ENCODE measurements around the gene INSYN2A. TPM values are rescaled to one million over a fixed set of nuclear protein-coding genes. Genes with fewer than 3 reads are reported as not detected.

Gene INSYN2A
- polyA plus RNA-seq, 1 donor from 2014 or later: 4.2 TPM

DNA sequence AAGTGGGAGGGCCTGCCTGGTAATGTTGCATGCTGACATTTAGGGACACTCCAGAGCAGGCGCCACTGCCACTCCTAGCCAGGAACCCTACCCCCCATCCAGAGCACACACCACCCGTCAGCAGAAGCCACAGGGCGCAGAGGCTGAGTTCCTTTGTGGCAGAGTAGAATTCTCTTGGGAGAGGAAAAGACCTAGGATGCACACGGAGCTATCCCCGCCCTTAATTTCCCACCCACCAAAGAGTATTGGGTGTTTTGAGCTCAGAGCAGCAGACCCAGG, 702 bp upstream of the INSYN2A start:
- Histone ChIP-seq H3K9me3 (ENCODE audit: low read length) (no peaks in the 10 kb centered on the region), H3K27ac (ENCODE audit: low read length) (no peak overlapping the region), H3K36me3 (ENCODE audit: insufficient read depth, low read length) (no peaks in the 10 kb centered on the region), H3K9ac (ENCODE audit: low read length) (peak overlapping the region; percentile 64), H2AFZ (ENCODE audit: low read depth, low read length) (peak overlapping the region; percentile 22), H3F3A (ENCODE audit: insufficient read depth, low read length, poor library complexity, severe bottlenecking) (no peaks in the 10 kb centered on the region), H3K79me2 (replicated peaks; ENCODE audit: insufficient read depth, low read length) (no peaks in the 10 kb centered on the region), H3K9me2 (ENCODE audit: insufficient read depth, low read length) (no peaks in the 10 kb centered on the region), H4K20me1 (ENCODE audit: insufficient read depth) (no peaks in the 10 kb centered on the region), H3K4me3 (ENCODE audit: low read length) (peak overlapping the region; percentile 86), H3K27me3 (ENCODE audit: insufficient read depth, low read depth, low read length) (peaks cover 44% of the 10 kb centered on the region), H3K4me2 (ENCODE audit: low read length) (peak overlapping the region; percentile 76)
- TF ChIP-seq, protein P1, sequence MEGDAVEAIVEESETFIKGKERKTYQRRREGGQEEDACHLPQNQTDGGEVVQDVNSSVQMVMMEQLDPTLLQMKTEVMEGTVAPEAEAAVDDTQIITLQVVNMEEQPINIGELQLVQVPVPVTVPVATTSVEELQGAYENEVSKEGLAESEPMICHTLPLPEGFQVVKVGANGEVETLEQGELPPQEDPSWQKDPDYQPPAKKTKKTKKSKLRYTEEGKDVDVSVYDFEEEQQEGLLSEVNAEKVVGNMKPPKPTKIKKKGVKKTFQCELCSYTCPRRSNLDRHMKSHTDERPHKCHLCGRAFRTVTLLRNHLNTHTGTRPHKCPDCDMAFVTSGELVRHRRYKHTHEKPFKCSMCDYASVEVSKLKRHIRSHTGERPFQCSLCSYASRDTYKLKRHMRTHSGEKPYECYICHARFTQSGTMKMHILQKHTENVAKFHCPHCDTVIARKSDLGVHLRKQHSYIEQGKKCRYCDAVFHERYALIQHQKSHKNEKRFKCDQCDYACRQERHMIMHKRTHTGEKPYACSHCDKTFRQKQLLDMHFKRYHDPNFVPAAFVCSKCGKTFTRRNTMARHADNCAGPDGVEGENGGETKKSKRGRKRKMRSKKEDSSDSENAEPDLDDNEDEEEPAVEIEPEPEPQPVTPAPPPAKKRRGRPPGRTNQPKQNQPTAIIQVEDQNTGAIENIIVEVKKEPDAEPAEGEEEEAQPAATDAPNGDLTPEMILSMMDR (IDR thresholded peaks at IDR 0.05; ENCODE audit: poor library complexity, severe bottlenecking): no peak
- no peak for TF ChIP-seq EZH2 (IDR thresholded peaks at IDR 0.05; ENCODE audit: borderline replicate concordance, insufficient read depth, low read length, poor library complexity, severe bottlenecking)
- no peak for TF ChIP-seq POLR2AphosphoS5 (IDR thresholded peaks at IDR 0.05)
- no peak for TF ChIP-seq TAF1 (IDR thresholded peaks at IDR 0.05; ENCODE audit: low read depth)
- no peak for TF ChIP-seq RAD21 (conservative IDR thresholded peaks at IDR 0.05)
- no peak for TF ChIP-seq SMC3 (conservative IDR thresholded peaks at IDR 0.05; ENCODE audit: poor library complexity)
- TF ChIP-seq MXI1 (conservative IDR thresholded peaks at IDR 0.05; ENCODE audit: poor library complexity, severe bottlenecking): no peak
- TF ChIP-seq, protein P2, sequence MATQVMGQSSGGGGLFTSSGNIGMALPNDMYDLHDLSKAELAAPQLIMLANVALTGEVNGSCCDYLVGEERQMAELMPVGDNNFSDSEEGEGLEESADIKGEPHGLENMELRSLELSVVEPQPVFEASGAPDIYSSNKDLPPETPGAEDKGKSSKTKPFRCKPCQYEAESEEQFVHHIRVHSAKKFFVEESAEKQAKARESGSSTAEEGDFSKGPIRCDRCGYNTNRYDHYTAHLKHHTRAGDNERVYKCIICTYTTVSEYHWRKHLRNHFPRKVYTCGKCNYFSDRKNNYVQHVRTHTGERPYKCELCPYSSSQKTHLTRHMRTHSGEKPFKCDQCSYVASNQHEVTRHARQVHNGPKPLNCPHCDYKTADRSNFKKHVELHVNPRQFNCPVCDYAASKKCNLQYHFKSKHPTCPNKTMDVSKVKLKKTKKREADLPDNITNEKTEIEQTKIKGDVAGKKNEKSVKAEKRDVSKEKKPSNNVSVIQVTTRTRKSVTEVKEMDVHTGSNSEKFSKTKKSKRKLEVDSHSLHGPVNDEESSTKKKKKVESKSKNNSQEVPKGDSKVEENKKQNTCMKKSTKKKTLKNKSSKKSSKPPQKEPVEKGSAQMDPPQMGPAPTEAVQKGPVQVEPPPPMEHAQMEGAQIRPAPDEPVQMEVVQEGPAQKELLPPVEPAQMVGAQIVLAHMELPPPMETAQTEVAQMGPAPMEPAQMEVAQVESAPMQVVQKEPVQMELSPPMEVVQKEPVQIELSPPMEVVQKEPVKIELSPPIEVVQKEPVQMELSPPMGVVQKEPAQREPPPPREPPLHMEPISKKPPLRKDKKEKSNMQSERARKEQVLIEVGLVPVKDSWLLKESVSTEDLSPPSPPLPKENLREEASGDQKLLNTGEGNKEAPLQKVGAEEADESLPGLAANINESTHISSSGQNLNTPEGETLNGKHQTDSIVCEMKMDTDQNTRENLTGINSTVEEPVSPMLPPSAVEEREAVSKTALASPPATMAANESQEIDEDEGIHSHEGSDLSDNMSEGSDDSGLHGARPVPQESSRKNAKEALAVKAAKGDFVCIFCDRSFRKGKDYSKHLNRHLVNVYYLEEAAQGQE (IDR thresholded peaks at IDR 0.05; ENCODE audit: borderline replicate concordance): no peak
- no peak for TF ChIP-seq EP300 (conservative IDR thresholded peaks at IDR 0.05; ENCODE audit: poor library complexity, severe bottlenecking)

DNA sequence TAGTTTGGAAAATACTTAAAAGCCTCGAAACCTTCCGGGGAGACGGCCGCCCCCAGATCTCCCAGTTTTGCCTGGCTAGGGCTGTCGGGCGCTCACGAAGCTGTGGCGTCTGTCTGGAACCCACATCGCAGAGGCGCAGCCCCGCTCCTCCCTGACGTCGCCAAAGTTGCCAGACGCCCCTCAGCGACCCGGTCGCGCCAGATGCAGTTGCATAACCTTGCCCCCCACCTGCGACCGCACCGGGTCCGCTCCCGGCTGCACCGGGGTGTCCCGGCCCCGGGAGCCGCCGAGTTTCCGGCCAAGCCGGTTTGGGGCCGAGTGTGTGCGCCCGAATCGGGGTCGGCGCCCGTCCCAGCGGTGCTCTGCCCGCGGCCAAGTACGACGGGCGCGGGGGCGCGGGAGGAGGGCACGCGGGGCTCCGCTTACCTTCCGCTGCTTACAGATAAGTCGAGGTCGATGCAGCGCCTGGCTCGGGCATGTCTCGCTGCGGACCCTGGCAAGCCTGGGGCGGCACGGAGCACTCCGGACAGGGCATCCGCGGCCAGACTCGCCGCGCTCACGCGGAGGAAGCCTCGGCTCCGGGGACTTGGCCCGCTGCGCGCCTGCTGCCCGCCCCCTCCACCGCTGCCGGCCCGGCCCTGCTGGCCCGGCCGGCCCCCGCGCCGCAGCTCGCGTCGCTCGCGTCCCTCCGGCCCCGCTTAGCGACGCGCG, 665 bp downstream of the INSYN2A start:
- Histone ChIP-seq H3K79me2 (replicated peaks; ENCODE audit: insufficient read depth, low read length) (no peaks in the 10 kb centered on the region), H3K27me3 (ENCODE audit: insufficient read depth, low read depth, low read length) (peaks cover 44% of the 10 kb centered on the region), H3K4me2 (ENCODE audit: low read length) (peak overlapping the region; percentile 50), H3K27ac (ENCODE audit: low read length) (no peak overlapping the region), H3K4me3 (ENCODE audit: low read length) (peak overlapping the region; percentile 86), H2AFZ (ENCODE audit: low read depth, low read length) (no peak overlapping the region), H3K36me3 (ENCODE audit: insufficient read depth, low read length) (no peaks in the 10 kb centered on the region), H3F3A (ENCODE audit: insufficient read depth, low read length, poor library complexity, severe bottlenecking) (no peaks in the 10 kb centered on the region), H4K20me1 (ENCODE audit: insufficient read depth) (no peaks in the 10 kb centered on the region), H3K9me2 (ENCODE audit: insufficient read depth, low read length) (no peaks in the 10 kb centered on the region), H3K9me3 (ENCODE audit: low read length) (no peaks in the 10 kb centered on the region), H3K9ac (ENCODE audit: low read length) (peak overlapping the region; percentile 64)
- TF ChIP-seq RAD21 (conservative IDR thresholded peaks at IDR 0.05) (peak; percentile 18), SMC3 (conservative IDR thresholded peaks at IDR 0.05; ENCODE audit: poor library complexity) (no peak), EZH2 (IDR thresholded peaks at IDR 0.05; ENCODE audit: borderline replicate concordance, insufficient read depth, low read length, poor library complexity, severe bottlenecking) (no peak), MXI1 (conservative IDR thresholded peaks at IDR 0.05; ENCODE audit: poor library complexity, severe bottlenecking) (peak; percentile 36)

Data from neural cell (in vitro differentiated cells).